Heart left ventricle (tissue), 16 donors: Measurements from ENCODE around the gene STK11IP. TPM values are rescaled to one million over a fixed set of nuclear protein-coding genes. Genes with fewer than 3 reads are reported as not detected.
A peak's percentile ranks its signal among the peaks of the same experiment; 100 is the strongest.

ENCODE experiments used
- ATAC-seq, 4 donors: fragments of 200-7000 bp; cut with Tn5 transposase; one replicate each; pipeline ENCODE4 v1.9.1; 2020 to 2022; ENCODE audit warnings: moderate library complexity in 4 of 4, mild to moderate bottlenecking in 3 of 4, moderate number of reproducible peaks in 1 of 4
- DNase-seq, 5 donors: peaks; one replicate each; pipeline ENCODE4 v3.0.0-alpha.2; 2020
- H3K27ac ChIP-seq, 12 donors: fragments of 200-600 bp; sonication (generic) in 4 of 12; one replicate each; pipeline versions ENCODE4 v1.5.0 to v1.8.0; 2016 to 2022; ENCODE audit warnings: mild to moderate bottlenecking in 2 of 12
- H3K27me3 ChIP-seq, 9 donors: fragments of 200-600 bp; sonication (generic) in 2 of 9; one replicate each; pipeline versions ENCODE4 v1.5.1 to v1.8.0; 2016 to 2022; ENCODE audit warnings: mild to moderate bottlenecking in 3 of 9
- H3K36me3 ChIP-seq, 9 donors: fragments of 200-600 bp; sonication (generic) in 2 of 9; one replicate each; pipeline versions ENCODE4 v1.5.0 to v1.8.0; 2018 to 2022; ENCODE audit warnings: mild to moderate bottlenecking in 2 of 9
- H3K4me1 ChIP-seq, 12 donors: fragments of 200-600 bp; sonication (generic) in 4 of 12; one replicate each; pipeline versions ENCODE4 v1.5.0 to v1.8.0; 2016 to 2022; ENCODE audit warnings: mild to moderate bottlenecking in 3 of 12
- H3K4me3 ChIP-seq, 12 donors: fragments of 200-600 bp; sonication (generic) in 4 of 12; one replicate each; pipeline versions ENCODE4 v1.5.0 to v1.8.0; 2017 to 2022; ENCODE audit warnings: mild to moderate bottlenecking in 9 of 12, moderate library complexity in 4 of 12
- H3K9me3 ChIP-seq, 12 donors: fragments of 200-600 bp; sonication (generic) in 4 of 12; one replicate each; pipeline versions ENCODE4 v1.5.0 to v1.8.0; 2016 to 2022; ENCODE audit warnings: mild to moderate bottlenecking in 1 of 12
- CTCF ChIP-seq, 12 donors: fragments of 200-600 bp; sonication (generic) in 4 of 12; IDR thresholded peaks; one replicate each; pipeline versions ENCODE4 v1.5.0 to v1.8.0; 2018 to 2022; ENCODE audit warnings: antibody characterized with exemption in 12 of 12, mild to moderate bottlenecking in 5 of 12
- POLR2A ChIP-seq, 2 donors: fragments of 450-650 bp; IDR thresholded peaks; one replicate each; pipeline ENCODE4 v1.6.1; 2017; ENCODE audit warnings: antibody characterized with exemption in 2 of 2, mild to moderate bottlenecking in 2 of 2, moderate library complexity in 2 of 2
- WGBS, 4 donors: extraction: QIAGEN DNeasy Blood & Tissue Kit in 2 of 4; methylation state at CpG; one replicate each; pipeline versions ENCODE4 v1.1.5 to v1.1.7; 2013 to 2018; 5-methylcytosine and 5-hydroxymethylcytosine counted together
- intact Hi-C, 10 donors: fragments of 100-400 bp; cut with DNase I; formaldehyde crosslinking; loops; one replicate each; pipeline versions ENCODE4 v1.11.1 to v1.14.2; 2022
- polyA plus RNA-seq, 2 donors: library from polyadenylated mRNA; stranded (reverse); fragments of 200-250 nt; gene quantifications; one replicate each; pipeline ENCODE4 v1.2.3, GENCODE V29; 2013
- total RNA-seq, 9 donors: library from RNA; depleted of rRNA in 2 of 9; stranded (reverse); fragments of >200 nt in 2 of 9; fragmentation: NEBNext Ultra II Directional in 3 of 9; extraction: Animal tissue kit (Norgen Biotek cat#: 25700) in 3 of 9; gene quantifications; one replicate each; pipeline versions ENCODE4 v1.1.0 to v1.2.4, GENCODE V29; 2016 to 2023
- donor health status: ischemic (EF 13 %, LVEDD 7.1; RV severe dilation, severe dysfunction).
- donor health status: healthy with polysubstance abuse.
- donor health status: DM: no; HTN: yes; CAD: no.
- donor health status: DM: no; HTN: no; CAD: no.
- donor health status: ischemic (EF 25% LVEDD 6.9; RV normal size, moderate dysfunction).
- donor health status: ischemic (EF 25% LVEDD 5.7; RV mildly dilated, moderate dysfunction).
- donor health status: healthy.
- donor health status: DM: yes; HTN: yes; CAD: no.
- donor health status: ischemic (EF 35%, LVEDD 5.7; RV mildly dilated, moderate dysfunction).
- donor health status: nonischemic (EF 11% LVEDD 7.7; RV severe dilation, severe dysfunction).
- donor health status: DM: yes; HTN: yes; CAD: no.
- donor health status: PGD.
- donor health status: ischemic (EF 29% LVEDD 5.4; RV normal size, mild dysfunction).
- donor health status: nonischemic (EF 23%, LVEDD 6.1; RV moderate dilation, normal function).

Gene STK11IP
- total and polyA plus RNA-seq, 11 donors, result 7.3 to 24.1 (median 14.9) TPM

- ATAC-seq, result no peak
- H3K27me3 ChIP-seq, result peaks cover 0 to 5% (median 0%) of the 10 kb centered on the region in 9 donors
- no peaks in the 10 kb centered on the region for H3K9me3 ChIP-seq
- TF ChIP-seq CTCF (IDR thresholded peaks at IDR 0.05), result no peak
- no peak for TF ChIP-seq POLR2A (IDR thresholded peaks at IDR 0.05)
- DNase-seq, result peak in 1 of 5 donors; percentile 5
- H3K27ac ChIP-seq, result peak overlapping the region in 11 of 12 donors; percentile 35 to 100 (median 95)
- WGBS, 4 donors, result 62 to 76% (median 72%) methylated on average over 19 to 22 of the region's 22 CpGs
- intact Hi-C loops, result loop anchor here in 3 of 10 donors (5.0 to 10.0 kb wide), 3 partner anchors 61 to 209 kb away; partner anchors contain the start of genes INHA (in 1 of the 3) and OBSL1 (in 1 of the 3)
- H3K36me3 ChIP-seq, result peaks cover 0 to 36% (median 0%) of the 10 kb centered on the region in 9 donors
- peak overlapping the region in 8 of 12 donors; percentile 3 to 51 (median 26) for H3K4me3 ChIP-seq
- peaks cover 0 to 77% (median 7%) of the 10 kb centered on the region in 12 donors for H3K4me1 ChIP-seq
Observed at GRCh38 chr2:219633276-219634065, 35.8 kb downstream of the STK11IP start.

DNA sequence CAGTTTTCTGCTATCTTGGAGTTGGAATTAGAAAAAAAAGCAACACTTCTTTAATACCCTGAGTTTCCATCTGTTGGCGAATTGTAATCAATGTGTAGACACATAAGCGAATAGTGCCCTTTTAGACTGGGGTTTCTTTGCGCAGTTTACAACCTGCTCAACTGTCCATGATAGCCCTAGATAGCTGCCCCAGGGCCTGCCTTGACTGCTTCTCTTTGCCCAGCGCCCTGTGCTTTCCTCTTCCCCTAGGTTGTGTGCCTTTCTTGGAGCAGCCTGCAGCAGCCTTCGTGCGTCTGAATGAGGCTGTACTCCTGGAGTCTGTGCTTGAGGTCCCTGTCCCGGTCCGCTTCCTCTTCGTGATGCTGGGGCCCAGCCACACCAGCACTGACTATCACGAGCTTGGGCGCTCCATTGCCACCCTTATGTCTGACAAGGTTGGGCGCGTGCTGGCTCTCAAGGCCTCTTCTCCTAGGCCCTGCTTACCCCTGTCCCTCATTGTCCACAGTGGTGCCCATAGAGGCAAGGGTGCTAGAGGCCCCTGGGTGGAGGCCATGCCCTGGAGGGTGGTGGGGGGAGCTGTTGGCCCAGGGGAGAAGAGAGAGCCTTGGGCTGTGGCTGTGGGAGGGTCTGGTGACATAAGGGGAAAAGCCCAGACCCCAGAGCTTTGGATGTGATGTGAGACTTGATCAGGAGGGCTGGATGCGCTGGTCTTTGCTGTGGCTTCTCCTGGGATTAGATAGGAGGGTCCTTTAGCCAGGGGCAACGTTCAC lies 36.7 kb downstream of the STK11IP start:
- no peak for ATAC-seq
- DNase-seq, result no peak
- Histone ChIP-seq H3K4me1 (peaks cover 0 to 79% (median 9%) of the 10 kb centered on the region in 12 donors), H3K4me3 (peak overlapping the region in 2 of 12 donors; percentile 14 to 48), H3K36me3 (peaks cover 0 to 37% (median 0%) of the 10 kb centered on the region in 9 donors), H3K27ac (peak overlapping the region in 11 of 12 donors; percentile 35 to 100 (median 95)), H3K27me3 (no peaks in the 10 kb centered on the region), H3K9me3 (no peaks in the 10 kb centered on the region)
- WGBS, 4 donors, result 75 to 80% (median 78%) methylated on average over 14 to 15 of the region's 15 CpGs
- no peak for TF ChIP-seq CTCF (IDR thresholded peaks at IDR 0.05)
- TF ChIP-seq POLR2A (IDR thresholded peaks at IDR 0.05), result no peak
- intact Hi-C loops, result loop anchor here in 3 of 10 donors (5.0 to 10.0 kb wide), 3 partner anchors 62 to 210 kb away; partner anchors contain the start of genes INHA (in 1 of the 3) and OBSL1 (in 1 of the 3)

GRCh38 chr2:219634951-219635751 lies 37.5 kb downstream of the STK11IP start:
- peak overlapping the region in 8 of 12 donors; percentile 34 to 100 (median 97) for H3K27ac ChIP-seq
- H3K9me3 ChIP-seq, result no peaks in the 10 kb centered on the region
- H3K4me3 ChIP-seq, result no peak overlapping the region
- H3K36me3 ChIP-seq, result peaks cover 0 to 37% (median 0%) of the 10 kb centered on the region in 9 donors
- no peak for TF ChIP-seq CTCF (IDR thresholded peaks at IDR 0.05)
- no peak for TF ChIP-seq POLR2A (IDR thresholded peaks at IDR 0.05)
- no peaks in the 10 kb centered on the region for H3K27me3 ChIP-seq
- intact Hi-C loops, result loop anchor here in 4 of 10 donors (5.0 to 10.0 kb wide), 4 partner anchors 63 to 210 kb away; partner anchors contain the start of genes INHA (in 1 of the 4) and OBSL1 (in 1 of the 4)
- 63 to 84% (median 66%) methylated on average over 9 to 22 of the region's 22 CpGs for WGBS, 4 donors
- DNase-seq, result no peak
- ATAC-seq, result no peak
- peaks cover 0 to 79% (median 9%) of the 10 kb centered on the region in 12 donors for H3K4me1 ChIP-seq
